Measurements from ENCODE around the gene MAPT.

- TF ChIP-seq EP300 (IDR thresholded peaks at IDR 0.05) (no peak), CTCF (IDR thresholded peaks at IDR 0.05) (no peak), POLR2A (IDR thresholded peaks at IDR 0.05) (no peak), POLR2AphosphoS5 (IDR thresholded peaks at IDR 0.05) (no peak)
These were observed 142.1 kb downstream of the MAPT start for GRCh38 chr17:46036491-46036890.
